Posterior cingulate gyrus (tissue), 11 donors: ENCODE measurements around the gene LPCAT1.
"Not testable (repeated sequence)": the region's sequence is repeated elsewhere in the genome, so short reads cannot be mapped to it uniquely, and the experiment has no call there.

Experiments
- DNase-seq, 10 donors: peaks; one replicate each; pipeline versions ENCODE4 v3.0.0 to v3.0.0-alpha.2; 2020 to 2021; ENCODE audit warnings: mixed read lengths in 3 of 10
- intact Hi-C: fragments of 100-400 bp; cut with DNase I; formaldehyde crosslinking; loops from one replicate; pipeline ENCODE4 v1.15.1; 2023

LPCAT1 gene

DNA sequence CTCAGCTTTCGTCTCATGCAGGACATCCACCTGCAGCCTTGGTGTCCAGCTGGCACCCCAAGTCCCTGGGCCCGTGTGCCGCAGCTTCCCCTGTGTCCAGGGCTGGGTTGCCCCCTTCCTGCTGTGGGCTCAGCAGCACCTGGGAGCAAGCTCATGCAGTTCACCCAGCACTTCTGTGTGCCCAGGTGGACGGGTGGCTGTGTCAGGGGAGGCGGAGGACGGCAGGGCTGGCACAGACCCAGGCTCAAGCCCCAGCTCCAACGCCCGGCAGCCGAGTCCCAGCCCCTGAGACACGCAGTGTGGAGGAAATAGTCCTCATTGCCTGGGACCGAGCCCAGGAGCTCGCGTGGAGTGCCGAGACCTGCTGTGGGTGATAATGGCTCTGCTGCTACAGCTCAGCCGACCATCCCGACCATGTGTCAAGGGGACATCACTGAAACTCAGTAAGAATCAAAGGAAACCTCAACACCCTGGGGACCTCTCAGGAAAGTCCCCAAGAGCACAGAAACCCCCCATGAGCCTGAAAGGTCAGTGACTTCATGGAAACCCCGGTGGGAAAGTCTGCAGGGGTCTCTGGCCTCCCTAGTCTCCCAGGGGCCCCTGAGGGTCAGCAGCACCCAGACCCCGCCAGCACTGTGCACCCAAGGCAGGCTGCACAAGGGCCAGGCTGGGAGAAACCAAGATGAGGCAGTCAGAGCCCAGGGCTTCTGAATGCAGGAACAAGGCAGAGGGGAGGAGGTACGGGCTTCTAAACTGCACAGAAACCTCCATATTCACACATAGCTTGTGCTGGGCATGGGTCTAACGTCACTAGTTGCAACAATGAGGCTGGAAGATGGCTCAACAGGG, 38.8 kb downstream of the LPCAT1 start:
- no peak for DNase-seq
- intact Hi-C loops: no loop called here

DNA sequence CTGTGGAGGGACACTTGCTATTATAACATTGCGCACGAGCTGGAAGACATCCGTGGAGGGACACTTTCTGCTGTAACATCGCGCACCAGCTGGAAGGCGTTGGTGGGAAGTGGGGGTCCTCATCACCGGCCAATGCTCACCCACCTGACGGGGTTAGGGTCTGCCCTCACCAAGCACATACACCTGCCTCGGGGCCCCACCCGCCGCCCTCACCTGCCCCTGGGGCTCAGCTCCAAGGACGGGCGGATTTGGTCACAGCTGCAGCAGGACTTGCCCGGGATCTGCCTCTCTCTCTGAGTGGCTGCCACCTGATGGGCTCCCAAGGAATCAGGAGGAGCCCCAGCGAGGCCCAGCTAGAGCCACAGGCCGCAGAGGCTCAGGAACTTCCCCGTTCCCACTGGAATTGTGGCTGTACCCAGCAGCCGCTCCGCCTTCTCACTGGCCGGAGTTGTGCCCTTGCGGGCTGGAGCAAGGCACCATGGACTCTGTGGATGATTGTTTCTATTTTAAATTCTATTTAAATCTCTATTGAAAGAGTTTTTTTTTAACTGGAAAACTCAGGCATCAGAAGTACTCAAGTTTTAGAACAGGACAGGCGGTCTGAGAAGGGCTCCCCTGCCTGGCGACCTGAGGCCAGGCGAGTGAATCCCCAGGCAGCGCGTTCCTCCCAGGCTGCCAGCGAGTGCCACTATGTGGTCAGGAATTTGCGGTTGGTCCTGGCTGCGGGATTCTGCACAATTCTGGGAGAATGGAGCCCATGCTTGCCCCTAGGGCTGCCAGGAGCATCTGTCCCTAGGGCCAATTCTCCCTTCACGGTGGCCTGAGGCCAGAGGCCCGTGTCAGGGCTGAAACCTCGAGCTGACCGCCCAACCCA, 39.7 kb downstream of the LPCAT1 start:
- intact Hi-C loops: no loop called here

DNA sequence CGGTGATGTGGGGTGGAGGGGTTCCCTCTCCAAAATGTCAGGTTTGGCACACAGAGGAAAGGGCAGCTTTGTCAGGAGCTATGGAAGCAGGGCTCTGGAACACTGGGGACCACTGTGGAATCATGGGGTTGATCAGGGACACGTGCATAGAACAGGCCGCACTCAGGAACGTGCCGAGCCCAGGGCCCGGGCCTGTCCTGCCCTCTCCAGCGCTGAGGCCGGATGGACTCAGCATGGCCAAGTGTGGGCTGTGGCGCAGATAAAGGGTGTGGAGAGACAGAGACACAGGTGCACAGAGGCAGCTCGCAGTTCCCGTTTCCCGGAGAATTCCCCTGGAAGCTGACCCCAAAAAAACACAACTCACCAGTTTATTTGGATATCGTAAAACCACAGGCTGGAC, 40.7 kb downstream of the LPCAT1 start:
- no peak for DNase-seq
- intact Hi-C loops: no loop called here

More for the DNA sequence above, 39.7 kb downstream of the LPCAT1 start:
- DNase-seq: no peak

- intact Hi-C loops: no loop called here
- peak in 2 of 10 donors; percentile 12 to 21 for DNase-seq
Measured at GRCh38 chr5:1481959-1482331, 41.8 kb downstream of the LPCAT1 start.

DNA sequence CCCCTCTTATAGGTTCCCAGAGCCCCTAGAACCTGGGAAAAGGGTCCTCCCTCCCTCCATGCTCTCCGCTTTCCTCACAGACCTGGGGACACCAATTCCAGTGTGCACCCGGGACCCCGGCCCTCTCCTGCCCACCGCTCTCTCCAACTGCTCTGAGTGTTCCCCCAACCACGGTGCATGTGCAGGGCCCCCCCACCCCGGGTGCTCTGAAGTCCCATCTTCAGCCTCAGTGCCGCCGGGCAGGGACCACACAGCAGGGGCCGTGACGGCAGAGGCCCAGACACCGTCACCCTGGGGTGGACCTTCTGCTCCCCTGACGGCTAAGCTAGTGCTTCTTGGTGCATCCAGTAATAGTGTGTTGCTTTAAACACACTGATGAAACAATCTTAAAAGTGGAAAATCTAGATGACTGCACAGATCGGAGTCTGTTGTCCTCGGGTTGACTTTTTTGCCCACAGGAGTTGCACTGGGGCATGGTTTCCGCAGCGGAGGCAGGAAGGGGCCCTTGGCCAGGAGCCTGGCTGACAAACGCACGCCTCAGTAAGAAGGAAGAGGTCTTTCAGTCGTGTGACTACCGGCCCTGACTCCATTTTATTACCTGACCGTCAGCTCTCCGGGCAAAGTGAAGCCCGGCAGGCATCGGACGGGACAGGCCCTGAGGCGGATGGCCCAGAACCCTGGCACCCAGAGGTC, 42.3 kb downstream of the LPCAT1 start:
- intact Hi-C loops: no loop called here
- peak in 2 of 10 donors; percentile 16 to 59 for DNase-seq

- intact Hi-C loops: no loop called here
- DNase-seq: peak in 4 of 10 donors; percentile 12 to 72 (median 56)
Measured at GRCh38 chr5:1480806-1481205, 43.0 kb downstream of the LPCAT1 start.

GRCh38 chr5:1480217-1480616, 43.5 kb downstream of the LPCAT1 start:
- peak in 7 of 10 donors; percentile 28 to 89 (median 39) for DNase-seq

DNA sequence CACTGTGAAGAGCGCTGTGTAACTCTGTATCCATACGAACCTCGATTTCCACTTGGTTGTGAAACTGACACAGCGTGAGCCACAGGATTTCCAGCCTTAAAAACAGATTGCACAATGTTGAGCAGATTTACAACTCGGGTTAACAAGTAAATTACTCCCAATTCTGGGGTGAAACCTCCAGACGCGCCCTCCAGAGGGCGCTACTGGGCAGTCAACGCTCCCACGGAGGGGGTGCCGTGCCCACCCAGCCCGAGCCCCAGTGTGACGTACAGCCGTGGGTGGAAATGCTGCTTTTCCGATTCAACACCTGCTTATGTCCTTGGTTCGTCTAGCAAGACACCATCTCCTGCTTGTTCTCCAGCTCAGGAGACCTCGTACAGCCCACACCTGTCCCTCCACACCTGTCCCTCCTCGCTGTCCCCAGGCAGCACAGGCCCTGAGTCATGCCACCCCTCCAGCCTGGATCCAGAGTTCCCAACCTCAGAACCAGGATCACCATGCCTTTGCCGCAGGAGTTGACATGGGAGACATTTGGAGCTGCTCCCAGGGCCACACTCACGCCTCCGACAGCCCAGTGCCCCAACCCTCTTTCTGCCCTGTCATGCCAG, 44.1 kb downstream of the LPCAT1 start:
- DNase-seq: peak in 6 of 10 donors; percentile 25 to 87 (median 61)
- intact Hi-C loops: no loop called here

More at GRCh38 chr5:1480217-1480616, 43.5 kb downstream of the LPCAT1 start:
- intact Hi-C loops: no loop called here

- intact Hi-C loops: no loop called here
- peak in 1 of 10 donors; percentile 52 for DNase-seq
Measured at GRCh38 chr5:1479066-1479465, 44.7 kb downstream of the LPCAT1 start.

- intact Hi-C loops: no loop called here
- DNase-seq: peak in 2 of 10 donors; percentile 14 to 70
Measured at GRCh38 chr5:1478271-1479035, 45.3 kb downstream of the LPCAT1 start.

- peak in 6 of 10 donors; percentile 33 to 89 (median 61) for DNase-seq
- intact Hi-C loops: no loop called here
Measured at GRCh38 chr5:1477341-1477740, 46.4 kb downstream of the LPCAT1 start.

DNA sequence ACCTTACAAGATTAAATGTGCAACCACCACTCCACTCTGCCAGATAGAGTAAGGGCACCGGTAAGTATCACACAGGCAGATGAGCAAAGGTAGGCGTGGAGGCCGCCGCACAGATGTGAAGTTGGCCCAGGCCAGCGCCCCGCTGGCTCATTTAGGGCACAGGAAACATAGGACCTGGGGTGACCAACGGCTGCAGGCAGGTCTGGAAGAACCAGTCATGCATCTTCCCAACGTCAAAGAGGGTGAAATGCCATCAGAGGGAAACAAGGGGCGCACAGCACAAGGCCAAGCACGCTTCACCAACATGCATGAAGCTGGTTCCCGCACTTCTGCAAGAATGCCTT, 46.8 kb downstream of the LPCAT1 start:
- peak in 1 of 10 donors; percentile 70 for DNase-seq
- intact Hi-C loops: no loop called here

GRCh38 chr5:1476181-1476966, 47.4 kb downstream of the LPCAT1 start:
- intact Hi-C loops: no loop called here
- DNase-seq: peak in 3 of 10 donors; percentile 63 to 86 (median 74)

- peak in 1 of 10 donors; percentile 41 for DNase-seq
- intact Hi-C loops: not testable (repeated sequence)
Measured at GRCh38 chr5:1475544-1475900, 48.2 kb downstream of the LPCAT1 start.

GRCh38 chr5:1474866-1475543, 48.8 kb downstream of the LPCAT1 start:
- DNase-seq: no peak
- intact Hi-C loops: no loop called here

DNA sequence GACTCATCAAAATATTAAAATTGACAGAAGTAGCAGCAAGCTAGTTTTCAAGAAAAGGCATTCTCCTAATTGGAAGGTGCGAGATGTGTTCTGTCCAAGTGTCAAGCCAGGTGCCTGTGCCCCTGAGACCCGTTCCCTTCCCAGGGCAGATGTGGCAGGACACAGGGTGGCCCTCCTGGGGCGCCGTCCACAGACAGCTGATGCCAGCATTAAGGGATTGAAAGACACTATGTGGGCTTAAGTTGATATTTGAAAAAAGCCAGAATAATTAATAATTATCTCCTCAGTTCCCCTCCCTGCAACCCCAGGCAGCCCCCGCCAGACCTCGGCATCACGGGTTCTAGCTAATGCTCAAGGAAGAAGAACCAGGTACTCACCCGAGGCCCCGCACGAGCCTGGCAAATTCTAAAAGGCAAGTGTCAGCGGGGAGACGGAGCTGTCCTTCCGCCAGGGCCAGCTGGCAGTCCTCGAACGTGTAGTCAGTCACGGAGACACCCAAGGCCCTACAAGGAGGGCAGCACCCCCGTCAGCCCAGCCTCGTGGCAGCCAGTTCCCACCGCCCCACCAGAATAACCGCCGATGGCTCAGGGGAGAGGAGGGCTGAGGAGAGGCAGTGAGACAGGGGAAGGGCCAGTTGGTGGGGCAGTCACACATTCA, 49.4 kb downstream of the LPCAT1 start:
- intact Hi-C loops: no loop called here
- DNase-seq: peak in 2 of 10 donors; percentile 49 to 58

- intact Hi-C loops: no loop called here
- DNase-seq: no peak
Measured at GRCh38 chr5:1473746-1474145, 50.0 kb downstream of the LPCAT1 start.
